ENCODE results near the gene DIP2B. TPM values are rescaled to one million over a fixed set of nuclear protein-coding genes. Genes with fewer than 3 reads are reported as not detected.

The DIP2B gene
- total and polyA plus RNA-seq, 2 donors from 2014 or later: 4.6 to 23.3 TPM

- peaks cover 0 to 6% (median 2%) of the 10 kb centered on the region in 3 donors for H3K4me1 ChIP-seq (ENCODE audit: control insufficient read depth in 2 of 3, insufficient read depth in 2 of 3, low read depth in 1 of 3, low read length in 3 of 3)
- no peaks in the 10 kb centered on the region for H3K27me3 ChIP-seq (ENCODE audit: control insufficient read depth, insufficient read depth, low read length)
- no peaks in the 10 kb centered on the region for H3K9me3 ChIP-seq (ENCODE audit: control insufficient read depth in 2 of 3, insufficient read depth in 1 of 3, low read length in 3 of 3)
- intact Hi-C loops (cut with DNase I): no loop called here
- DNase-seq (no peak), FAIRE-seq (no peak)
- H3K27ac ChIP-seq (ENCODE audit: low read depth in 2 of 2, low read length in 2 of 2): no peak overlapping the region
- TF ChIP-seq, protein P1, sequence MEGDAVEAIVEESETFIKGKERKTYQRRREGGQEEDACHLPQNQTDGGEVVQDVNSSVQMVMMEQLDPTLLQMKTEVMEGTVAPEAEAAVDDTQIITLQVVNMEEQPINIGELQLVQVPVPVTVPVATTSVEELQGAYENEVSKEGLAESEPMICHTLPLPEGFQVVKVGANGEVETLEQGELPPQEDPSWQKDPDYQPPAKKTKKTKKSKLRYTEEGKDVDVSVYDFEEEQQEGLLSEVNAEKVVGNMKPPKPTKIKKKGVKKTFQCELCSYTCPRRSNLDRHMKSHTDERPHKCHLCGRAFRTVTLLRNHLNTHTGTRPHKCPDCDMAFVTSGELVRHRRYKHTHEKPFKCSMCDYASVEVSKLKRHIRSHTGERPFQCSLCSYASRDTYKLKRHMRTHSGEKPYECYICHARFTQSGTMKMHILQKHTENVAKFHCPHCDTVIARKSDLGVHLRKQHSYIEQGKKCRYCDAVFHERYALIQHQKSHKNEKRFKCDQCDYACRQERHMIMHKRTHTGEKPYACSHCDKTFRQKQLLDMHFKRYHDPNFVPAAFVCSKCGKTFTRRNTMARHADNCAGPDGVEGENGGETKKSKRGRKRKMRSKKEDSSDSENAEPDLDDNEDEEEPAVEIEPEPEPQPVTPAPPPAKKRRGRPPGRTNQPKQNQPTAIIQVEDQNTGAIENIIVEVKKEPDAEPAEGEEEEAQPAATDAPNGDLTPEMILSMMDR (IDR thresholded peaks at IDR 0.05; ENCODE audit: borderline replicate concordance, extremely low read depth, insufficient read depth): no peak
- no peak overlapping the region for H3K4me3 ChIP-seq (ENCODE audit: low read length in 3 of 3)
- no peak overlapping the region for H3K9ac ChIP-seq (ENCODE audit: low read length in 3 of 3)
- peaks cover 0 to 3% (median 0%) of the 10 kb centered on the region in 3 donors for H3K36me3 ChIP-seq (ENCODE audit: control insufficient read depth in 2 of 3, insufficient read depth in 3 of 3, low read length in 3 of 3)
These were observed 135.6 kb downstream of the DIP2B start for GRCh38 chr12:50640321-50640939.

DNA sequence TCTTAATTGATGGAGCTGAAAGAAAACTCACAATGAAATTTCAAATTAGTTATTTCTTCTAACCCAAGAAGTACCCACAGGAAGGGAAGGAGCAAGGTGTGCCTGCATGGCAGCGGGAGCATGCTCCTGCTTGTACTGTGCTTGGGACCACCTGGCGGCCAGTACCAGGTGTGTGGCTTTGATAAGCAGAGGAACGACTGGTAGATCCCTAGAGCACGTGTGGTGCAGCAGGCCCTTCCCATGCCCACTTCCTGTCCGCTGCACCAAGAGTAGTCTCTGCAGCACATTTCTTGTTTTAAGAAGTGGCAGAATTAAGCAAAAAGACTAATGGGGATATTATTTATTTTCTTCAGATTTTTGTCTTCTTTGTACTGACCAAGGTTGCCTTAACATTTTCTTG, 136.8 kb downstream of the DIP2B start:
- Histone ChIP-seq H3K36me3 (ENCODE audit: control insufficient read depth in 2 of 3, insufficient read depth in 3 of 3, low read length in 3 of 3) (peaks cover 0 to 3% (median 0%) of the 10 kb centered on the region in 3 donors), H3K27ac (ENCODE audit: low read depth in 2 of 2, low read length in 2 of 2) (peak overlapping the region in 1 of 2 donors; percentile 14), H3K9me3 (ENCODE audit: control insufficient read depth in 2 of 3, insufficient read depth in 1 of 3, low read length in 3 of 3) (no peaks in the 10 kb centered on the region), H3K4me3 (ENCODE audit: low read length in 3 of 3) (no peak overlapping the region), H3K27me3 (ENCODE audit: control insufficient read depth, insufficient read depth, low read length) (no peaks in the 10 kb centered on the region), H3K4me1 (ENCODE audit: control insufficient read depth in 2 of 3, insufficient read depth in 2 of 3, low read depth in 1 of 3, low read length in 3 of 3) (peaks cover 0 to 6% (median 2%) of the 10 kb centered on the region in 3 donors), H3K9ac (ENCODE audit: low read length in 3 of 3) (no peak overlapping the region)
- no peak for DNase-seq
- FAIRE-seq: no peak
- TF ChIP-seq, protein P1 (IDR thresholded peaks at IDR 0.05; ENCODE audit: borderline replicate concordance, extremely low read depth, insufficient read depth): no peak
- intact Hi-C loops (cut with DNase I): no loop called here

GRCh38 chr12:50642035-50642451, 137.3 kb downstream of the DIP2B start:
- no peak for FAIRE-seq
- H3K9ac ChIP-seq (ENCODE audit: low read length in 3 of 3): no peak overlapping the region
- no peak overlapping the region for H3K4me3 ChIP-seq (ENCODE audit: low read length in 3 of 3)
- peaks cover 0 to 6% (median 2%) of the 10 kb centered on the region in 3 donors for H3K4me1 ChIP-seq (ENCODE audit: control insufficient read depth in 2 of 3, insufficient read depth in 2 of 3, low read depth in 1 of 3, low read length in 3 of 3)
- intact Hi-C loops (cut with DNase I): no loop called here
- H3K9me3 ChIP-seq (ENCODE audit: control insufficient read depth in 2 of 3, insufficient read depth in 1 of 3, low read length in 3 of 3): no peaks in the 10 kb centered on the region
- H3K36me3 ChIP-seq (ENCODE audit: control insufficient read depth in 2 of 3, insufficient read depth in 3 of 3, low read length in 3 of 3): peaks cover 0 to 3% (median 0%) of the 10 kb centered on the region in 3 donors
- no peaks in the 10 kb centered on the region for H3K27me3 ChIP-seq (ENCODE audit: control insufficient read depth, insufficient read depth, low read length)
- DNase-seq: no peak
- TF ChIP-seq, protein P1 (IDR thresholded peaks at IDR 0.05; ENCODE audit: borderline replicate concordance, extremely low read depth, insufficient read depth): no peak
- no peak overlapping the region for H3K27ac ChIP-seq (ENCODE audit: low read depth in 2 of 2, low read length in 2 of 2)
